Choroid plexus epithelial cell (primary cell): Measurements from ENCODE around the gene UIMC1.

Experiments
- DNase-seq: peaks from one replicate; pipeline ENCODE4 v3.0.0-alpha.2; 2010; ENCODE audit warnings: low read depth
- H3K4me3 ChIP-seq: 2 replicates; pipeline ENCODE4 v1.5.1; 2011; ENCODE audit warnings: low read depth, mild to moderate bottlenecking, control low read depth, low read length, moderate library complexity
- CTCF ChIP-seq: conservative IDR thresholded peaks from 2 replicates; pipeline ENCODE4 v1.5.1; 2011; ENCODE audit warnings: low read depth, mild to moderate bottlenecking, control low read depth, inconsistent platforms, low read length, moderate library complexity

UIMC1 gene

GRCh38 chr5:176857216-176857893 lies 149.2 kb downstream of the UIMC1 start:
- no peak overlapping the region for H3K4me3 ChIP-seq
- DNase-seq = no peak
- no peak for TF ChIP-seq CTCF

GRCh38 chr5:176856746-176857145 lies 149.8 kb downstream of the UIMC1 start:
- DNase-seq = no peak
- no peak overlapping the region for H3K4me3 ChIP-seq
- no peak for TF ChIP-seq CTCF

- no peak for TF ChIP-seq CTCF
- DNase-seq = no peak
- no peak overlapping the region for H3K4me3 ChIP-seq
Observed at GRCh38 chr5:176855598-176855997, 151.0 kb downstream of the UIMC1 start.
